HepG2 (cell line): ENCODE results near the gene AP1S3. TPM values are rescaled to one million over a fixed set of nuclear protein-coding genes. Genes with fewer than 3 reads are reported as not detected.
A peak's percentile ranks its signal among the peaks of the same experiment; 100 is the strongest.

Experiments
- ATAC-seq: fragments of 200-7000 bp; cut with Tn5 transposase; 3 replicates; pipeline ENCODE4 v1.9.1; 2020; ENCODE audit warnings: mild to moderate bottlenecking, moderate library complexity
- BruUV-seq: library from RNA; stranded (reverse); fragments of 400-500 nt; replicated peaks from 2 replicates; lab custom pipeline; 2021; lab: Mats Ljungman, UMichigan
- CTCF ChIA-PET: fragments of 300-600 bp; formaldehyde crosslinking; extraction: SDS; loops from one replicate; lab custom pipeline; 2021; ENCODE audit warnings: low total read pairs, inconsistent platforms, low intra/inter-chr PET ratio; lab: Yijun Ruan, JAX
- POLR2A ChIA-PET: fragments of 350-600 bp; sonication (Branson Sonifier 250); formaldehyde crosslinking; loops from one replicate; lab custom pipeline; 2020; ENCODE audit warnings: antibody characterized with exemption, inconsistent platforms; lab: Yijun Ruan, JAX
- DNase-seq: peaks from one replicate; pipeline ENCODE4 v3.0.0-alpha.2; 2015; ENCODE audit warnings: low spot score
- FAIRE-seq: peaks from 3 replicates; lab custom pipeline; 2011; peaks lifted over from hg19 to GRCh38; lab: Jason Lieb, UNC
- H2AFZ ChIP-seq: one replicate; pipeline ENCODE4 v1.6.1; 2011; ENCODE audit warnings: low read length, inconsistent platforms
- H3K27ac ChIP-seq: fragments of 300-600 bp; 3 replicates; pipeline ENCODE4 v1.8.0; 2011; ENCODE audit warnings: mixed run types, mild to moderate bottlenecking, mixed read lengths, low read length, inconsistent platforms; ENCODE audit not compliant: insufficient read depth; ENCODE audit errors: extremely low read length
- H3K27me3 ChIP-seq, 2 experiments: fragments of 200-600 bp in 1 of 2; 2 replicates in 1 of 2; 3 replicates in 1 of 2; pipeline versions ENCODE4 v1.6.0 to v1.8.0; 2011; ENCODE audit warnings: low read length in 2 of 2, mild to moderate bottlenecking in 2 of 2, moderate library complexity in 2 of 2, inconsistent platforms in 1 of 2; ENCODE audit not compliant: insufficient read depth in 2 of 2, control insufficient read depth in 1 of 2
- H3K36me3 ChIP-seq, 2 experiments: fragments of 200-600 bp in 1 of 2; replicated peaks in 1 of 2; 2 replicates in 1 of 2; 3 replicates in 1 of 2; pipeline versions ENCODE4 v1.5.1 to v1.8.0; 2011; ENCODE audit warnings: low read length in 2 of 2, inconsistent platforms in 1 of 2; ENCODE audit not compliant: insufficient read depth in 2 of 2, control insufficient read depth in 1 of 2
- H3K4me1 ChIP-seq: 2 replicates; pipeline ENCODE4 v1.5.1; 2012; ENCODE audit warnings: low read length, inconsistent platforms; ENCODE audit not compliant: insufficient read depth
- H3K4me2 ChIP-seq: 2 replicates; pipeline ENCODE4 v1.6.0; 2011; ENCODE audit warnings: low read depth, low read length, inconsistent platforms
- H3K4me3 ChIP-seq, 3 experiments: fragments of 200-600 bp in 1 of 3; sonication (generic), shearing (Covaris generic) in 1 of 3; replicated peaks in 1 of 3; 2 replicates each; pipeline ENCODE4 v1.5.1; 2011 to 2016; ENCODE audit warnings: low read length in 3 of 3, inconsistent platforms in 2 of 3, low read depth in 2 of 3, mild to moderate bottlenecking in 2 of 3, control low read depth in 1 of 3, mixed read lengths in 1 of 3; ENCODE audit not compliant: insufficient read depth in 1 of 3
- H3K79me2 ChIP-seq: one replicate; pipeline ENCODE4 v1.6.1; 2011; ENCODE audit warnings: low read length, inconsistent platforms; ENCODE audit not compliant: insufficient read depth
- H3K9ac ChIP-seq: 2 replicates; pipeline ENCODE4 v1.6.0; 2011; ENCODE audit warnings: mild to moderate bottlenecking, low read depth, low read length, inconsistent platforms; ENCODE audit not compliant: insufficient read depth
- H3K9me3 ChIP-seq: 2 replicates; pipeline ENCODE4 v1.5.1; 2012; ENCODE audit warnings: mild to moderate bottlenecking, low read length
- H4K20me1 ChIP-seq: 2 replicates; pipeline ENCODE4 v1.6.0; 2011; ENCODE audit warnings: inconsistent platforms, mild to moderate bottlenecking, low read length, moderate library complexity; ENCODE audit not compliant: insufficient read depth
- CREB1 ChIP-seq, 2 experiments: fragments of 450-650 bp in 1 of 2; IDR thresholded peaks; 2 replicates each; pipeline ENCODE4 v1.6.1; 2016 to 2017; ENCODE audit warnings: control low read depth in 1 of 2, mild to moderate bottlenecking in 1 of 2, missing compliant biosample characterization in 1 of 2, missing genetic modification characterization in 1 of 2
- HMG20B ChIP-seq: conservative IDR thresholded peaks from 2 replicates; pipeline ENCODE4 v1.6.1; 2016; ENCODE audit warnings: missing genetic modification reagents, missing compliant biosample characterization
- MTA1 ChIP-seq: sonication (generic); formaldehyde crosslinking; IDR thresholded peaks from 2 replicates; pipeline ENCODE4 v1.4.0; 2020; ENCODE audit warnings: missing genetic modification reagents, mild to moderate bottlenecking, borderline replicate concordance
- RXRB ChIP-seq: IDR thresholded peaks from 2 replicates; pipeline ENCODE4 v1.6.1; 2016; ENCODE audit warnings: borderline replicate concordance, missing genetic modification reagents, missing compliant biosample characterization
- TBX2 ChIP-seq: sonication (generic); formaldehyde crosslinking; IDR thresholded peaks from 2 replicates; pipeline ENCODE4 v1.5.0; 2020; ENCODE audit warnings: missing genetic modification reagents, mild to moderate bottlenecking, borderline replicate concordance
- ZIK1 ChIP-seq: sonication (generic); formaldehyde crosslinking; IDR thresholded peaks from 2 replicates; pipeline ENCODE4 v1.5.0; 2020; ENCODE audit warnings: mild to moderate bottlenecking, low read depth, missing genetic modification reagents, borderline replicate concordance
- ZNF747 ChIP-seq: sonication (generic); formaldehyde crosslinking; IDR thresholded peaks from 2 replicates; pipeline ENCODE4 v1.8.1; 2023; ENCODE audit warnings: missing genetic modification reagents, mild to moderate bottlenecking, borderline replicate concordance
- WGBS: methylation state at CpG from one replicate; pipeline ENCODE4 v1.1.6; 2017; ENCODE audit warnings: low lambda C conversion rate; 5-methylcytosine and 5-hydroxymethylcytosine counted together
- in situ Hi-C: cut with HindIII; loops from 2 replicates; pipeline ENCODE4 v1.10.0; 2017; ENCODE audit warnings: low pct_unique_long_range_greater_than_20kb; ENCODE audit not compliant: extremely low pct_ligation_motif_present
- intact Hi-C: fragments of 100-400 bp; cut with micrococcal nuclease; formaldehyde crosslinking; loops from one replicate; pipeline ENCODE4 v1.10.0; 2022; ENCODE audit not compliant: unreplicated experiment
- polyA plus RNA-seq, 8 experiments: library from polyadenylated mRNA; depleted of rRNA in 3 of 8; stranded (reverse) in 7 of 8; unstranded in 1 of 8; fragments of >200 nt; fragmentation: Illumina TruSeq in 4 of 8; extraction: Trizol in 4 of 8; gene quantifications; 2 replicates each; pipeline versions ENCODE4 v1.2.1 to v1.2.3, GENCODE V29; 2011 to 2016; ENCODE audit warnings: low read depth in 4 of 8, missing spikeins in 1 of 8, mixed read lengths in 1 of 8; ENCODE audit not compliant: insufficient read depth in 1 of 8
- total RNA-seq, 5 experiments: library from RNA; depleted of rRNA; stranded (reverse); fragments of >200 nt; fragmentation: Illumina TruSeq; extraction: Trizol; gene quantifications; 2 replicates each; pipeline ENCODE4 v1.2.3, GENCODE V29; 2016; ENCODE audit warnings: low read depth in 1 of 5

AP1S3 gene
- total and polyA plus RNA-seq, 2 of the 13 experiments (the other 11 are each of a cell fraction or from before 2014, with no cell fraction given): 3.0 to 16.3 TPM

DNA sequence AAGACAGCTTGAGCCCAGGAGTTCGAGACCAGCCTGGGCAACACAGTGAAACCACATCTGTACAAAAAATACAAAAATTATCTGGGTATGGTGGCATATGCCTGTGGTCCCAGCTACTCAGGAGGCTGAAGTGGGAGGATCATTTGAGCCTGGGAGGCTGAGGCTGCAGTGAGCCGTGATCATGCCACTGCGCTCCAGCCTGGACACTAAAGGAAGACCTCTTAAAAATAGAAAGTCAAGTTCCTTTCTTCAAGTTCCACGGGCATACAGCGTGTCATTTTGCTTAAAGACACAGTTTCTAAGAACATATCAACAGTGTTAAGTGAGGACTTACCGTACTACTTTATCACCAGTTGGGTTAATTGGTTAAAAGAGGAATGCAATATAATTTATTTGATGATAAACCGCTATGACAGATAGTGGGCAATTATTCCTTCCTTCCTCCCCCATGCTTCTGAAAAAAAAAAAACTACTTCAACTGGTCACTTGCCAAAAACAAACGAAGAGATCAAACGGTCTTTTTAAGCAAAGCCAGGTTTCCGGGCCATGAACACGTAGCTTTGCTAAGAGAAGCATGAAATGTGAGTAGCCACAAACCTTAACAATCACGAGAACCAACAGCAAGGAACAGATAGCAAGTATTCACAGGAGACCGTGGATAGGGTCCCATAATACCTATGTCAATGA lies 21.4 kb downstream of the AP1S3 start:
- 90% methylated on average over 13 of the region's 13 CpGs for WGBS
- H3K9me3 ChIP-seq: no peaks in the 10 kb centered on the region
- no peaks in the 10 kb centered on the region for H3K27me3 ChIP-seq
- H3K4me2 ChIP-seq: no peak overlapping the region
- no peaks in the 10 kb centered on the region for H4K20me1 ChIP-seq
- H2AFZ ChIP-seq: no peak overlapping the region
- ATAC-seq: no peak
- no peak for FAIRE-seq
- DNase-seq: no peak
- no peak overlapping the region for H3K27ac ChIP-seq
- ChIA-PET CTCF (no interaction called here), POLR2A (no interaction called here)
- intact Hi-C loops: no loop called here
- no peak overlapping the region for H3K9ac ChIP-seq
- no peak for TF ChIP-seq ZIK1 (CRISPR knock-in tag)
- TF ChIP-seq RXRB (CRISPR knock-in tag): no peak
- no peak for TF ChIP-seq TBX2 (CRISPR knock-in tag)
- TF ChIP-seq MTA1 (CRISPR knock-in tag): no peak
- TF ChIP-seq HMG20B (CRISPR knock-in tag): no peak
- no peaks in the 10 kb centered on the region for H3K36me3 ChIP-seq
- no peaks in the 10 kb centered on the region for H3K79me2 ChIP-seq
- H3K4me3 ChIP-seq: no peak overlapping the region
- H3K4me1 ChIP-seq: no peaks in the 10 kb centered on the region
- no TSS peak for BruUV-seq
- in situ Hi-C loops: no loop called here

DNA sequence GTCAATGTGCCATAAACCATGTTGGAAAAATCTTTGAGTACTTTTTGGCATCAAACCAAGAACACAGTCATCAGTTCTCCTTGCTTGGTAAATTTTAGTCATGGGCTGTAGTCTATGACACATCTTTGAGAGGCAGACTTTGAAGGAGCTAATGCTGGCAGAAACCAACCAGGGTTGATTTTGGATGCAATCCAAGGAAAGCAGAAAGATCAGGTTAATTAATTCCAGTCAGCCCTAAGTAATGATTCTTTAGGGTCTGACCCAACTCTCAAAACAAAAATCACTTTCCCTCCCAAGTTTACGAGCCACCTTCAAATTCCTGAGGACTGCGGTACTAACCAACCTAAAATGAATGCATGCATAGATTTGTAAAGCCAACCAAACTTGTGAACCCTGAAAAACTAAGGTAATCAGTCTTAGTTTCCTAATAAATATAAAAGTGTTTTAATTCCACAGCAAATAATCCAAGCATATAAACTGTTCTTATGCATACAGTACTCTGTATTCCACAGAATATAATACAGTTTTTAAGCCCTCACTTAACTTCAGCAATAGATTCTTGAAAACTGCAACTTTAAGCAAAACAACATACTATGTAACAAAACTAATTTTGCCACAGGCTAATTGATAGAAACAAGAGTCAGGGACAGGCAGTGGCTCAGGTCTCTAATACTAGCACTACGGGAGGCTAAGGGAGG lies 22.0 kb downstream of the AP1S3 start:
- Histone ChIP-seq H3K36me3 (no peaks in the 10 kb centered on the region), H3K4me1 (no peaks in the 10 kb centered on the region), H3K27ac (no peak overlapping the region), H2AFZ (no peak overlapping the region), H3K79me2 (no peaks in the 10 kb centered on the region), H4K20me1 (no peaks in the 10 kb centered on the region), H3K9ac (no peak overlapping the region), H3K9me3 (no peaks in the 10 kb centered on the region), H3K4me2 (no peak overlapping the region), H3K4me3 (no peak overlapping the region), H3K27me3 (no peaks in the 10 kb centered on the region)
- intact Hi-C loops (no loop called here), in situ Hi-C loops (no loop called here)
- POLR2A ChIA-PET: no interaction called here
- BruUV-seq: no TSS peak
- 97% methylated on average over 3 of the region's 3 CpGs for WGBS
- CTCF ChIA-PET: no interaction called here
- peak; percentile 58 for DNase-seq
- no peak for ATAC-seq
- FAIRE-seq: no peak
- TF ChIP-seq CREB1 (IDR thresholded peaks at IDR 0.05): peak; percentile 61; the same call in 1 of the 2 replicates
- TF ChIP-seq CREB1 (CRISPR knock-in tag; IDR thresholded peaks at IDR 0.05): no peak
- no peak for TF ChIP-seq ZNF747 (CRISPR knock-in tag)
